DMS79 (cell line): ENCODE results near the gene KIF19.
"Not testable (repeated sequence)": the region's sequence is repeated elsewhere in the genome, so short reads cannot be mapped to it uniquely, and the experiment has no call there.

Source experiments
- DNase-seq: peaks from one replicate; lab custom pipeline; 2025; lab: John Stamatoyannopoulos, UW

Gene KIF19

GRCh38 chr17:74389937-74390679 is 64.1 kb downstream of the KIF19 start:
- no peak for DNase-seq

DNA sequence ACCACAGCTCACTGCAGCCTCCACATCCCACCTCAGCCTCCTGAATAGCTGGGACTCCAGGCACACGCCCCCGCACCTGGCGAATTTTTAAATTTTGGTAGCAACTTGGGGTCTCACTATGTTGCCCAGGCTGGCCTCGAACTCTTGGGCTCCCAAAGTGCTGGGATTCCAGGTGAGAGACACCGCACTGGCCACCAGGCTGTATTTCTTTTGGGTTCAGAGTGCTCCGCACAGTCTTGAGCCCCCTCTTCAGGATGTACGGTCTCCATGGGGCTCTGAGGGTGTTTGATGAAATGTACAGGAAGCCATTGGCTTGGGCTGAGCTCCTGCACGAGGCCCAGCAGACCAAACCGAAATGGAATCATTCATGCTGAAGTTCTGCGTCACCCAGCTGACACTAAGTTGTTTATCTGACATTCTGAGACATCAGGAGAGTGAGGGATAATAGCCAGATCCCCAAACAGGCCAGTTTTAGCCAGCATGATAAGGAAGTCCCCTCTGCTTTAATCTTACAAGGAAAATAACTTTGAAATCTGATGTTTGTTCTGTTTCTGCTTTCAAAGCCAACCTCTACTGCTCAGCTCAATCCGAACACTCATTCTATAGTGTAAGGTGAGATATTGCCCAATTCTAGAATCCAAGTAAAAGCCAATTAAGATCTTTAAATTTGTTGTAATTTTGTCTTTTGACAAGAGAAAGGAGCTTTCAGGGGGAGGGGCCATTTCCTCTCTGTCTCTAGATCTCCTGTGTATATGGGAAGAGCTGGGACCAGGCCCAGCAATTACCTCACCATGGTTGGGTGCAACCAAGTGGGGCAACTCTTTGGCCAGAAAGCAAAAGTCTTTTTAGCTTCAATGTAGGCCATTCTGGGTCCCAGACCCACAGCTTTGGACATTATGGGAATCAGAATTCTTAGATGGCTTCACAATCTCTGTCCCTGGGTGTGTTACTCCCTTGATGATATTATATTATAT is 64.9 kb downstream of the KIF19 start:
- DNase-seq: no peak

- no peak for DNase-seq
Measured at GRCh38 chr17:74391771-74392170, 65.7 kb downstream of the KIF19 start.

GRCh38 chr17:74392848-74393247 is 66.8 kb downstream of the KIF19 start:
- DNase-seq: no peak

DNA sequence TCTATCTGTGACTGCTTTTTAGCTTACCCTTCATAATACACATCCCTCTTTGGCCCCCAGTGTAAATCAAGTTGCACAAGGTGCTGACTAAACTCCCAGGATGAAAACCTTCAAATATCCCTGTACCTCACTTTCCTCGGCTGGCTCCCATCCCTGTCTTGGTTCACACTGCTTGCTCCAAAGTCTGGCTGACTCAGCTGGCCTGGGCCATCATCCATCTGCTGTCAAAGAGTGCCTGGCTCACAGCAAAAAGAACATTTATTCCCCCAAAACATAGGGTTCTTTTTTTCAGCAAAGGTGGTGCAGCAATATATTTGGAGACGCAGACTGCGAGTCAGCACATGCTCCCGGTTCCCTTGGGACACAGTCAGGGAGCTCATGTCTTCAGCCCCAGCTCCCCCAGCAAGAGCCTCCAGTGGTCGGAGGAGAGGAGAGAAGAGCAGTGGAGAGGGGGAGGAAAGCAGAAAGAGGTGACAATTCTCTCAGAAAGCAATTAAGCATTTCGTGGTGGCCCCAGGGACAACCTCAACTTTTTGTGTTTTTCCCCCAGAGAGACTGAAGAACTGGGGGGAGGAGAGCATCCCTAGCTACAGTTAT is 67.4 kb downstream of the KIF19 start:
- no peak for DNase-seq

DNA sequence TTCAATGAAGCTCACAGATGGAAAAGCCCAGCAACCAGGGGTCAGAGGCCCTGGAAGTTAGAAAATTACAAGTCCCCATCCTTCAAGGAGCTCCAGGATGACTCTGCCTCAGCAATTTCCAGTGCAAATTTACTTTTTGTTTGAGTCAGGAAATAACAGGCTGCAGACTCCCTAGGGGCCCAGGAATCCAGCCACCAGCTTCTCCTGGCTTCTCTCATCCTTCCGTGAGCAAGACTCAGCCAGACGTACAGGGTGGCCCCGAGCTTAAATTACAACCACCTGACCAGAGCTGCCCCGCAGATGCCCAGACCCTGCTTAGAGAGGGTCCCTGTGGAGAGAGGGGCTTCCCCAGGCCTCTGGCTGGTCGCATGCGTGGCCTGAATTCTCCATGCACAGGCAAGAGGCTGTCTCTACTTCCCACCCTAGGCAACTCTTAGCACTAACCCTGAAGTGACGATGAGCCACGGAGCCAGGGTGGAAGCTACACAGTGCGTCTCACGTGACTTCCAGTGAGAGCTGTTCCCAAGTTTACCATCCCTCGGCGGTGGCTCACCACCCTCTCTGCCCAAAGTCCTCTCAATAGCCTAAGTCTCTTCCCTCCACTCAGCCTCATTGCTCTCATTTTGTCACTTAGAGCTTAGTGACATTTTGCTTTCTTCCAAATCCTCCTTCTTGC is 68.4 kb downstream of the KIF19 start:
- DNase-seq: no peak

DNA sequence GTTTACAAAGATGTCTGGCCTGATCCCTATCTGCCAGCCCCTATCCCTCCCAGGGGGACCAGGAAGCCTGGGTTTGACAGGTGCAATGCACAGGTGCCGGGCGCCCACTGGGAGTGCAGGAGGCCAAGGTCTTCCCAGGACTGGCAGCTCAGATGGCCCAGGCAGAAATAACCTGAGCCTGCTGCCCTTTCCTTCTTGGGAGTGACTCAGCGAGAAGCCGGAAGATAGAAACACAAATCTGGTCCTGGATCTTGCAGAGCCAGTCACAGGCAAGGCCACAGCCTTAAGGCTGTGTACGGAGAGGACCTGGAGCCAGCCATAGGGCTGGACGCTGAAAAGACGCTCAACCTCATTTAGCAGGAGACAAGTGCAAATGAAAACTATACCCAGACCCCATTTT is 69.0 kb downstream of the KIF19 start:
- no peak for DNase-seq

GRCh38 chr17:74396567-74396966 is 70.5 kb downstream of the KIF19 start:
- DNase-seq: no peak

DNA sequence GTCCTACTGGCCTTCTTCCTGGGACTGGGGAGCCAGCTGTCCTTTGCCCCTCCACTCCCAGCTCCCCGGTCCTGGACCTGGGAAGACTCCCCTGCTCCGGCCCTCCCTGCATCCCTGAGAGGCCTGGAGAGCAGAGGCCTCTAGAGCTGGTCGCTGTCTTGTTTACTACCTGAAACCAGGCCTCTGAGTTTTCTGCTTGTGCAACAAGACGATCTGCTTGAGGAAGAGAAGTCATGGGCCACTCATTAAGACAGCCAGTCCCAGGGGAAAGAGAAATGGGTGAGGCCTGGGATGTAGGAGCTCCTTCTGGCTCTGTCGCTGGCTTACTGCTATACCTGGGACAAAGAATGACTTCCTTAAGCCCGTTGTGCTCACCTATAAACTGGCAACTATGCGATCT is 76.0 kb downstream of the KIF19 start:
- DNase-seq: no peak

DNA sequence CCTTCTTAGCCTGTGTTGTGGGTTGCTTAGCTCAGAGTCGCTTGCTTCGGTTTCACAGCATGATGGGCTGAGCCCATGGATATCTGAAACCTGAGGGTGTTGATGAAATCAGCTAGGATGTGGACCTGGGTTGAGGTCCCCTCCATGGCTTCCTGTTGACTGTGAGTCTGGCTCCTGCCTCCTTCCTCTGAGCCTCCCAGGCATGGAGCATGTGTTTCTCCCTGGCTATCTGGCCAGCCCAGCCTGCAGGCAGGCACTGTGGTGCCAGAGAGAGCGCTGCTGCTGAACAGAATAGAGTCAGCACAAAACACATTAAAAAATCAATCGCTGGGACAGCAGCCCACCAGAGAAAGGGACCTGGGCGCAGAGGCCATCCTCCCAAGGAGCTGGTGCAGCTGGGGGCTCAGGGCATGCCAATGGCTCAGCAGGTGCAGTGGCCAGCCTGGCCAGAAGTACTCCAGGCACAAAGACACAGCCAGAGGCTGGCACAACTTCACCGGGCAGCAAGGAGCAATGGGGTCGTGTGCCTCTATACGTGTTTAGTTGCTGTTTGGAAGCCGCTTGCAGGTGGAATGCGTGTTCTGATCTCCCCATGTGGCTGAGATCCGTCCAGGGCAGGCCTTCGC is 77.6 kb downstream of the KIF19 start:
- DNase-seq: no peak

DNA sequence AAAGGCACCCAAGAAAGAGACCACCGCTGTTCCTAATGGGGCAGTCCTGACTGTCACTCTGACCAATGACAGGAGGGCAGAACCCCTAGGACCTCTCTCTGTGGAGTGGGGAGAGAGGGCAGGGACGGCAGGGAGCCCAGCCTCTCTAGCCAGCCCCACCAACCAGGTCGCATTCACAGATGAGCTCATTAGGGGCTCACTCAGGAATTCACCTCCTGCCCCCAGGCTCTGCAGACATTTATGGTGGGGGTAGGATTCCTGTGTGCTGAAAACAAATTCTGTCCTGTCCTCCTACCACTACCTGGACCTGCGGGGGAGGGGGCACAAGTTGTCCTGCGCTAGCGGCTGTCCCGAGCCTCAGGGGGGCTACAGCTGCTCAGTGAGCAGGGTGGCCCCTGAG is 78.2 kb downstream of the KIF19 start:
- DNase-seq: no peak

DNA sequence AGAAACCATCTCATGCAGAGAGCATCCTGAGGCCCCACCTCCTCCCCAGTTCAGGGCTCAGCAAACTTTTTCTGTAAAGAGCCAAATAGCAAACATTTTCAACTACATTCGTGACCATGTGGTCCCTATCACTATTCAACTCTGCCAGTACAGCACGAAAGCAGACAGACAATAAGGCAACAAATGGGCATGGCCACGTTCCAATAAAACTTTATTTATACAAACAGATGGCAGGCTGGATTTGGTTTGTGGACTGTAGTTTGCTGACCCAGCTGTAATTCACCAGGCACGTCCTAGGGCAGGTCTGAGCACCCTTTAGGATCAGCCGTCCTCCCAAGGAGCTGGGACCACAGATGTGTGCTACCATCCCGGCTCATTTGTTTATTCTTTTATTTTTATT is 78.8 kb downstream of the KIF19 start:
- DNase-seq: no peak

DNA sequence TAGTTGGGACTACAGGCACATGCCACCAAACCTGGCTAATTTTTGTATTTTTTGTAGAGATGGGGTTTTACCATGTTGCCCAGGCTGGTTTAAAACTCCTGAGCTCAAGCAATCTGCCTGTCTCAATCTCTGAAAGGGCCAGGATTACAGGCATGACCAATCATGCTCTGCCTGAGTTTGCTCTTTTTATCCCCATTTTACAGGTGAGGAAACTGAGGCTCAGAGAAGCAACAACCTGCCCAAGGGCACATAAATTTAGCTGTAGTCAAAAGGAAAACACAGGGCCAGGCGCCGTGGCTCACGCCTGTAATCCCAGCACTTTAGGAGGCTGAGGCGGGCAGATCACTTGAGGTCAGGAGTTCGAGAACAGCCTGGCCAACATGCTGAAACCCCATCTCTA is 79.3 kb downstream of the KIF19 start:
- not testable (repeated sequence) for DNase-seq
